PC-9 (cell line): ENCODE data around the gene ABCE1. TPM values are rescaled to one million over a fixed set of nuclear protein-coding genes. Genes with fewer than 3 reads are reported as not detected.

ENCODE experiments used
- BruUV-seq: library from RNA; stranded (reverse); fragments of 400-500 nt; replicated peaks from 2 replicates; lab custom pipeline; 2021; lab: Mats Ljungman, UMichigan
- CTCF ChIA-PET: fragments of 300-600 bp; sonication (Branson Sonifier 250); formaldehyde crosslinking; loops from one replicate; lab custom pipeline; 2022; ENCODE audit warnings: antibody characterized with exemption; lab: Charles Lee
- POLR2A ChIA-PET: fragments of 300-600 bp; sonication (Branson Sonifier 250); formaldehyde crosslinking; loops from one replicate; lab custom pipeline; 2022; ENCODE audit warnings: antibody characterized with exemption; ENCODE audit not compliant: unreplicated experiment; lab: Charles Lee
- DNase-seq, 2 experiments: peaks; one replicate each; pipeline versions ENCODE4 v3.0.0 to v3.0.0-alpha.2; 2015 to 2022; ENCODE audit warnings: mixed read lengths in 1 of 2
- H2AFZ ChIP-seq: fragments of 200-600 bp; sonication (generic); 2 replicates; pipeline ENCODE4 v1.8.1; 2017; ENCODE audit warnings: antibody characterized with exemption
- H3F3A ChIP-seq: fragments of 200-600 bp; sonication (generic); 2 replicates; pipeline ENCODE4 v1.8.1; 2017; ENCODE audit warnings: antibody characterized with exemption, mild to moderate bottlenecking, low read depth; ENCODE audit not compliant: insufficient read depth
- H3K27ac ChIP-seq: fragments of 200-600 bp; sonication (generic); 2 replicates; pipeline ENCODE4 v1.6.1; 2016; ENCODE audit warnings: mixed run types
- H3K27me3 ChIP-seq: fragments of 200-600 bp; sonication (generic); 2 replicates; pipeline ENCODE4 v1.6.1; 2016; ENCODE audit warnings: low read depth, mixed run types; ENCODE audit not compliant: insufficient read depth
- H3K36me3 ChIP-seq: fragments of 200-600 bp; sonication (generic); 2 replicates; pipeline ENCODE4 v1.6.1; 2016; ENCODE audit warnings: low read depth, mixed run types
- H3K4me1 ChIP-seq: fragments of 200-600 bp; sonication (generic); replicated peaks from 2 replicates; pipeline ENCODE4 v1.6.1; 2016; ENCODE audit warnings: mixed run types; ENCODE audit not compliant: insufficient read depth
- H3K4me2 ChIP-seq: fragments of 200-600 bp; sonication (generic); 2 replicates; pipeline ENCODE4 v1.6.1; 2017; ENCODE audit warnings: mixed run types
- H3K4me3 ChIP-seq: fragments of 200-600 bp; sonication (generic); 2 replicates; pipeline ENCODE4 v1.6.1; 2016; ENCODE audit warnings: mixed run types
- H3K79me2 ChIP-seq: fragments of 200-600 bp; sonication (generic); 2 replicates; pipeline ENCODE4 v1.6.1; 2017; ENCODE audit warnings: low read depth, mixed run types
- H3K9me2 ChIP-seq: fragments of 200-600 bp; sonication (generic); 2 replicates; pipeline ENCODE4 v1.8.1; 2017; ENCODE audit warnings: mild to moderate bottlenecking; ENCODE audit not compliant: insufficient read depth
- H3K9me3 ChIP-seq: fragments of 200-600 bp; sonication (generic); 2 replicates; pipeline ENCODE4 v1.8.1; 2016; ENCODE audit warnings: low read depth; ENCODE audit not compliant: insufficient read depth
- H4K20me1 ChIP-seq: fragments of 200-600 bp; sonication (generic); 2 replicates; pipeline ENCODE4 v1.8.1; 2017; ENCODE audit not compliant: insufficient read depth
- CTCF ChIP-seq: fragments of 200-600 bp; sonication (generic); conservative IDR thresholded peaks from 2 replicates; pipeline ENCODE4 v1.6.1; 2017; ENCODE audit warnings: mixed run types, antibody characterized with exemption, mild to moderate bottlenecking, moderate library complexity
- EZH2 ChIP-seq: fragments of 200-600 bp; sonication (generic); IDR thresholded peaks from 2 replicates; pipeline ENCODE4 v1.8.0; 2017; ENCODE audit warnings: antibody characterized with exemption, low read depth
- intact Hi-C: fragments of 100-400 bp; cut with micrococcal nuclease; formaldehyde crosslinking; loops from one replicate; pipeline ENCODE4 v1.10.0; 2022; ENCODE audit not compliant: unreplicated experiment
- total RNA-seq: library from RNA; stranded (reverse); gene quantifications from 2 replicates; pipeline ENCODE4 v1.2.3, GENCODE V29; 2021

Gene ABCE1
- total RNA-seq, 1 experiment from 2014 or later, result 60.6 TPM

- H2AFZ ChIP-seq, result no peak overlapping the region
- intact Hi-C loops, result no loop called here
- H3K4me2 ChIP-seq, result no peak overlapping the region
- no peak overlapping the region for H3K27ac ChIP-seq
- no peaks in the 10 kb centered on the region for H3K4me1 ChIP-seq
- no peak for DNase-seq
- no TSS peak for BruUV-seq
- no peaks in the 10 kb centered on the region for H3K79me2 ChIP-seq
- no peaks in the 10 kb centered on the region for H3K9me3 ChIP-seq
- peaks cover 25% of the 10 kb centered on the region for H3K36me3 ChIP-seq
- TF ChIP-seq EZH2, result no peak
- TF ChIP-seq CTCF, result no peak
- H3K4me3 ChIP-seq, result no peak overlapping the region
- CTCF ChIA-PET, result no interaction called here
- no peaks in the 10 kb centered on the region for H3K9me2 ChIP-seq
- H4K20me1 ChIP-seq, result no peaks in the 10 kb centered on the region
- H3F3A ChIP-seq, result no peaks in the 10 kb centered on the region
- POLR2A ChIA-PET, result interaction anchor here (0.6 kb wide), 1 partner anchor 26 kb away, joined by 3 read pairs; no protein-coding TSS in a partner anchor
- H3K27me3 ChIP-seq, result no peaks in the 10 kb centered on the region
Observed at GRCh38 chr4:145148980-145149379, 50.9 kb downstream of the ABCE1 start.

GRCh38 chr4:145153181-145153903, 55.2 kb downstream of the ABCE1 start:
- Histone ChIP-seq H3K4me1 (no peaks in the 10 kb centered on the region), H3K4me3 (no peak overlapping the region), H4K20me1 (no peaks in the 10 kb centered on the region; the same call in none of the 2 replicates), H3K9me2 (no peaks in the 10 kb centered on the region), H3F3A (no peaks in the 10 kb centered on the region), H3K4me2 (no peak overlapping the region), H2AFZ (no peak overlapping the region), H3K79me2 (no peaks in the 10 kb centered on the region), H3K36me3 (peaks cover 27% of the 10 kb centered on the region), H3K27ac (no peak overlapping the region), H3K9me3 (no peaks in the 10 kb centered on the region), H3K27me3 (no peaks in the 10 kb centered on the region)
- intact Hi-C loops, result loop anchor here (10.0 kb wide), 2 partner anchors 49 to 61 kb away; no protein-coding TSS in a partner anchor
- BruUV-seq, result no TSS peak
- CTCF ChIA-PET, result no interaction called here
- DNase-seq, result no peak
- no peak for TF ChIP-seq EZH2
- no peak for TF ChIP-seq CTCF
- POLR2A ChIA-PET, result no interaction called here

GRCh38 chr4:145153904-145154298, 55.8 kb downstream of the ABCE1 start:
- H2AFZ ChIP-seq, result no peak overlapping the region
- no peaks in the 10 kb centered on the region for H3K4me1 ChIP-seq
- no peak overlapping the region for H3K4me2 ChIP-seq
- no TSS peak for BruUV-seq
- H3K4me3 ChIP-seq, result no peak overlapping the region
- no peak for DNase-seq
- H3K27me3 ChIP-seq, result no peaks in the 10 kb centered on the region
- no peaks in the 10 kb centered on the region; the same call in none of the 2 replicates for H4K20me1 ChIP-seq
- ChIA-PET CTCF (no interaction called here), POLR2A (no interaction called here)
- no peaks in the 10 kb centered on the region for H3K9me3 ChIP-seq
- peaks cover 5% of the 10 kb centered on the region; the same call in 1 of the 2 replicates for H3K79me2 ChIP-seq
- no peaks in the 10 kb centered on the region for H3F3A ChIP-seq
- H3K36me3 ChIP-seq, result peaks cover 27% of the 10 kb centered on the region
- no peak overlapping the region for H3K27ac ChIP-seq
- no peaks in the 10 kb centered on the region for H3K9me2 ChIP-seq
- TF ChIP-seq EZH2 (no peak), CTCF (no peak)
- intact Hi-C loops, result loop anchor here (1.0 to 10.0 kb wide), 5 partner anchors 49 to 463 kb away; no protein-coding TSS in a partner anchor
